Renal pelvis (tissue), 4 donors: ENCODE data around the gene ATG9A. TPM values are rescaled to one million over a fixed set of nuclear protein-coding genes. Genes with fewer than 3 reads are reported as not detected.

Experiments used
- DNase-seq: peaks from one replicate; pipeline ENCODE4 v3.0.0-alpha.2; 2013
- polyA plus RNA-seq, 3 donors: library from polyadenylated mRNA; unstranded; fragments of 120-200 nt; gene quantifications; one replicate each; pipeline ENCODE4 v1.2.1, GENCODE V29; 2013; ENCODE audit not compliant: insufficient read length in 3 of 3

The ATG9A gene
- polyA plus RNA-seq, 3 donors, result 45.2 to 48.4 (median 46.3) TPM

DNA sequence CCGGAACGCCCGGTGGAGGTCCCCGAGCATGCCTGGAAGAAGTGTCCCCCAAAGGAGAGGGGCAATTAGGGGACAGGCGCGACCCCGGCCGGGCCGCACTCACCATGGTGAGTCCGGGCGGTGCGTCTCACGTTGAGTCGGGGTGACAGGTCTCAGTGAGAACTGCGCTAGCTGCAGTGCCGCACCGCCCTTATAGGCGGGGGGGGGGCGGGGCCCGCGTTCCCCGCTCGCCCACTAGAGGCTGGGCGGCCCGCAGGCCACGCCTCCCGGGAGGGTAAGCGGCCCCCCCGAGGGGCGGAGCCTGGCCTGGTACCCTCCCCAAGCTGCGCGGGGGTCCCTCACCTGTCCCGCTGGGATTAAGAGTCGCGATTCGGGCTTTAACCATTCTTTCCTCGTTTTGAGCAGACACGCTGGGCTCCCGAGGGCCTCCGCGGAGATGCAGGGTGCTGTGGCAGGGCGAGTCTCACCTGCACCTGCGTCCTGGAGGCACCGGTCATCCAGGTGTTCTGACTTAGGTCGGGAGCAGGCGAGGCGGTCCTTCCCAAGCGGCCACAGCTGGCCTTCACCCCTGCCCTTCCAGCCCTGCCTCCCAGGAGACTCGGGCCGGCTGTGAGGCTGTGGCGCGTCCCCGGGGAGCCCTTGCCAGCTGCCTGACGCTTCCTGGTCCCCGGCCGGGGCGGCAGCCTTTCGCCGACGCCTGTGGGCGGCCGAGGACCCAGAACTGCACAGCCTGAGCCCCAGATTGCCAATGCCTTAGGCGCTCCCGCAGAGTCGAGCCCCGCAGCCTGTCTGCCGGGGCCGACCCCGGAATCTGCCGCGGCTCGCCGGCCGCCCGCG is 24.5 kb upstream of the ATG9A start, which contains the start of gene TUBA4A:
TUBA4A (minus strand) TSS at position 166 of the 837 bp plus-strand sequence; CDS start at position 106, 60 bp downstream.
- DNase-seq, result no peak

DNA sequence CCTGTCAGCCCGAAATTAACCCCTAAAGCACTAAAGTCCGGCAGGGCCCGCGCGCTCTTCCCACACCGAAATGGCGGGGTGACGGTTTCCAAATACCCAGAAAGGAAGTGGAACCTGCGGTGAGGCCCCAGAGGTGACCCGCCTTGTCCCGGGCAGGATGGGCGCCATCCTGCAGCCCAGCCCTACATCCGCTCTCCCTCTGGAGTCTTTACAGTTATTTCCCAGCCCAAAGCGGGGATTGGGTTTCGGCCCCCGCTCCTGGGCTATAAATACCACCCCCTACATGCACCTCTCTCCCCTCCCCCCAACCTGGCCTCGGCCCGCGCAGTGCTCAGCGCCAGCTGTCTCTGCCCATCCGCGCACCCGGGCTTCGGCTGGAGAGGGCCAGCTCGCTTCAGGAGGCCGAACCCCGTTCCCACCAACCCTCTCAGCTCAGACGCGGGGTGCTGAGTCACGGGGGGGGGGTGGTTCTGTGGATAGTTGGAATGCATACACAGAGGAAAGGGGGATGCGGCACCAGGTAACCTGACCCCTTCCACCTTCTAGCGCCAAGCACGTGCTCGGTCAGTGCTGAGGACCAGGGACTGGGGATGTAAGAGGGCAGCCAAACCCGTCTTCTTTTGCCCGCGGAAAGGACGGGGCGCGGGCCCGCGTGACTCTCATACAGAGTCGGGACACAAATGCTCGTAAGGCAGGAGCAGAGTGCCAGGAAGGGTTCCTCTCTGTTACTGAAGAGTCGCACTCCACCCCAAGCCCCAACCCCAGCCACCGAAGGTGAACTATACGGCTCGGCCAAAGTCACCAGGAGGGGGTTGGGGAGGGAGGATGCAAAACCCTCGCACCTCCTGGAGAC is 23.7 kb upstream of the ATG9A start, which contains the start of gene TUBA4B:
TUBA4B (plus strand) TSS at position 344 of the 853 bp plus-strand sequence; CDS start at position 509, 165 bp downstream.
- no peak for DNase-seq

DNA sequence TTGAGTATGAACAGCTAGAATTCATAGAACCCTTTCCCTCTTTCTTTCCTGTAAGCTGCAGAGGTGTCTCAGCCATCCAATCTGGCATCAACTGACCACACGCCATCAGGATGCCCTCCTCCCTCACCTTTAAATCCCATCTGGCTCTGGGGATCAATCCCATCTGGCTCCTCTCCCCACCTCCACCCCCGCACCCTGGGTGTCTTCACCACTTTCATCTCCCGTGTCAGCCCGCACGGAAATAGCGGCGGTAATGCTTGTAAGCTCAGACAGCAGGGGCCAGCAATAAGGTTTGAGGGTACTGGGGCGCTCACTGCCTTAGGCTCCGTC is 23.1 kb upstream of the ATG9A start:
- no peak for DNase-seq

DNA sequence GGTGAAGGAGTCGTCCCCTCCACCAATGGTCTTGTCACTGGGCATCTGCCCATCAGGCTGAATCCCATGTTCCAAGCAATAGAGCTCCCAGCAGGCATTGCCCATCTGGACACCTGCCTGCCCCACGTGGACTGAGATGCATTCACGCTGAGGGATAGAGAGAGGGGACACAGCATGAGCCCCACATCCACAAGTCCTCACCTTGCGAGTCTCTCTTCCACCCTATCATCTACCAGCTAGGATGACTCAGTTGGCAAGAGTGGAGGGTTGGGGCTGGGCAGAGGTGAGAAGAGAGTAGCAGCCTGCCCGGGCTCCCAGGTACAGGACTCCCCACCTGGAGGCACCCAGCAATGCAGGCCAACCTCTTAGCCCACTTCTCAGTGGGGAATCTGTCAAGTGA is 22.6 kb upstream of the ATG9A start:
- no peak for DNase-seq

DNA sequence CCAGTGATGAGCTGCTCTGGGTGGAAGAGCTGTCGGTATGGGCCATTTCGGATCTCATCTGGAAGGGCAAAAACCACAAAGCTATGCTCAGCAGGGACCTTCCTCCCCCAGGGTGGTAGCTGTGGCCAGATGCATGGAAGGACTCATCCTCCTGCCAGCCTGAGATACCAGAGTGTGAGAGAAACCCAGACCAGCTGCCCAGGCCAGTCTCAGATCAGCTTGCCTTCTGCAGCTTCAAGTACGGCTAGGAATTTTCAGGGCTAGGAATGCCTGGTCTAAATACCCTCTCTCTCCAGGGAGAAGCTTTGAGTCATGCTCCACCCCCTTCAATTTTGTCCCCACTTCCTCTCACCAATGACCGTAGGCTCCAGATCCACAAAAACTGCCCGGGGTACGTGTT is 22.2 kb upstream of the ATG9A start:
- DNase-seq, result no peak

DNA sequence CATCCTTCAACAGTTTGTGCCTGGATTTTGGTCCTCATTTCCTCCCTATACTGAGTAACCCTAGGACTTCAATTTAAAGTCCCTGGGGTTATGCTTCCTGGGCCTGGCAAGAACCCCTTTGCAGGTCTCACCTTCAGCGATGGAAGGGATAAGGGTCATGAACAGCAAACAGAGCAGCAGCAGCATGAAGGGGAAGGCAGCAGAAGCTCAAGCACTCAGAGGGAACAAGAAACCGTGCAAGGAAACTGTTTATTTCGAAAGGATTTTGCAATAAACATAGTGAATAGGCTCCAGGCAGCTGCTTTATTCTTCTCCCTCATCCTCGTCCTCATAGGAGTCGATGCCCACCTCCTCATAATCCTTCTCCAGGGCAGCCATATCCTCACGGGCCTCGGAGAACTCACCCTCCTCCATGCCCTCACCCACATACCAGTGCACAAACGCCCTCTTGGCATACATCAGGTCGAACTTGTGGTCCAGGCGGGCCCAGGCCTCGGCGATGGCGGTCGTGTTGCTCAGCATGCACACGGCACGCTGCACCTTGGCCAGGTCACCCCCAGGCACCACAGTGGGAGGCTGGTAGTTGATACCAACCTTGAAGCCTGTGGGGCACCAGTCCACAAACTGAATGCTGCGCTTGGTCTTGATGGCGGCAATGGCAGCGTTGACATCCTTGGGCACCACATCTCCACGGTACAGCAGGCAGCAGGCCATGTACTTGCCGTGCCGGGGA is 20.8 kb upstream of the ATG9A start:
- no peak for DNase-seq

DNA sequence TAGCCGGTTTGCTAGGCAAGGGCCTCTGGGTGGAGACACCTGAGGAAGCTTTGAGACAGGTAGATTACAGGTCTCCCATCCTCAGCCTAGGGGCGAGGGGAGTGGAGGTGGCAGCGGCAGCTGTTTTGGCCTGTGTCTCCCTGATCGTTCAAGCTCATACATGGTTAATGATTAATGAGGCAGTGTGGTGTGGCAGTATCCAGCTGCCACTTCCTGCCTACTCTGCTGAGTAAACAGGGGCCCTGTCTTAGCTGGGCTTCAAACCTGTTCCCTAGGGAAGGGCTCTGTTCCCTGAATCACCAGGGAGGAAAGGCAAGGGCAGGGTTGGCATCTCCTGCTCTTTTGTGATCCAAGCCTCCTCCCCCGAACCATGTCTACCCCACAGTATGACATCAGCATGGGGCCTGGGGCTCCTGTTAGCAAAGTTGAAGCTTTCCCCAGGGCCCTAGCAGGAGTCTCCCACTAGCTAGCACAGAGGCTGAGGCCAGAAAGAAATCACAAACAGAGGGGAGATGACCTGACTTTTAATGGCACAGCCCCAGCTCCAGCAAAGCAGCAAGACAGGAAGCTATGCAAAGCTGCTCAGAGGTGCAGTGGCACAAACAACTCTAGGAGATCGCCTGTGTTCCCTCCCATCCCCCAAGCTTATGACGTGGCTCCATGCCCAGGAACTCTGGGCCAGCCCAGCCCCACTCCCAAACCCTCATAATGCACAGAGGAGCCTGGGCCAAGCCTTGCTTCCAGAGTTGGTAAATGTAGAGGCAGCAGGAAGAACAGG is 20.0 kb upstream of the ATG9A start:
- peak; percentile 69 for DNase-seq

DNA sequence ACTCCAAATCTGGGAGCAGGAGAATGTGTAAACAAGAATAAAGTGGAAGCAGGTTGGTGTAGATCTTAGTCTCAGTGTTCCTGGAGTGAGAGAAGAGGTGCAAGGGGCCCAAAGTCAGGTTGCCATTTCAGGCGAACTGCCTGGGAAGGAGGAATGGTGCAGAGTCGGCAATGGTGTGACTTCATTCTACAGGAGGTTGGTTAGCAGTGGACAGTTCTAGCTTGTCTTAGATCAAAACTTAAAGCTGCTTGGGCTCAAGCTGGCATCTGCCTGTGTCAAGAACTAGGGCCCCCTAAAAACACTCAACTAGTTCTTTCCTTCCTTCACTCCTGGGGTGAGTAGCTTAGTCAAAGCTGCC is 19.4 kb upstream of the ATG9A start:
- DNase-seq, result no peak

DNA sequence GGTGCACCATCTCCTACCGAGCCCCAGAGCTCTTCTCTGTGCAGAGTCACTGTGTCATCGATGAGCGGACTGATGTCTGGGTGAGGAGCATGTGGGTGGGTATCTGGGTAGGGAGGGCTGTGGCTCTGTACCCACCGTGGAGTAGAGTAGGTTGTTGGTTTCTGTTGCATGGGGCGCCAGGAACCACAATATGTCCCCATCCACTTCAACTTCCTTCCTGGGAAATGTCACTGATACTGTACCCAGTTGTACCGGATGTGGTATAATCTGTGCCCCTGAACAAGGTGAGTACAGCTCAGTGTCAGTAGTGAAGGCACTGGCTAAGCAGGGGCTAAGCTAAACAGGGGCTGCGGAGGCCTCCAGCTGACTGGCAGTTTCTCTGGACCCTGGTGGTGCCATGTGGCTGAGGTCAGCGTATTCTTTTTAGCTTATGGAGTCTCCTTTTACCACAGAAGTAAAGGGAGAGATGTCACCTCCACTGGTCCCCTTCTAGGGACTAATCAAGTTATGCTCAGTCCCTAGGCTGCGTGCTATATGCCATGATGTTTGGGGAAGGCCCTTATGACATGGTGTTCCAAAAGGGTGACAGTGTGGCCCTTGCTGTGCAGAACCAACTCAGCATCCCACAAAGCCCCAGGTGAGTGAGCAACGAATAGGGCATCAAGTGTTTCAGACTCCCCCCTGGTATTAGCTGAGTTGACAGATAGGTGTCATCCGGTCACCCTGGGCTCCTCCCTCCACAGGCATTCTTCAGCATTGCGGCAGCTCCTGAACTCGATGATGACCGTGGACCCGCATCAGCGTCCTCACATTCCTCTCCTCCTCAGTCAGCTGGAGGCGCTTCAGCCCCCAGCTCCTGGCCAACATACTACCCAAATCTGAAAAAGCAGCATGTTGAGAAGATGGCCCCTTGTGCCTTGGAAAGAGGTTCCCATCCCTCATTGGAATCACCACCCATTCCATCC is 18.5 kb upstream of the ATG9A start:
- DNase-seq, result no peak

DNA sequence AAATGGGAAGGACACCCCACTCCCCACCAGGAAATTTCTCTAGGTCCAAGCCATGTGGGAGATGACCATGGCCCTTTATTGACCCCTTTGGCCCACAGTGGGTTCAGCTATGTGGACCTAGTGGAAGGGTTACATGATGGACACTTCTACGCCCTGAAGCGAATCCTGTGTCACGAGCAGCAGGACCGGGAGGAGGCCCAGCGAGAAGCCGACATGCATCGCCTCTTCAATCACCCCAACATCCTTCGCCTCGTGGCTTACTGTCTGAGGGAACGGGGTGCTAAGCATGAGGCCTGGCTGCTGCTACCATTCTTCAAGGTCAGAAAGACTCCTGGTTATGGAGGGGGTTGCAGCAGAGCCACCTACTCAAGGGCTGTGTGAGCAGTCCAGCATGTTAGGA is 17.1 kb upstream of the ATG9A start:
- DNase-seq, result no peak

DNA sequence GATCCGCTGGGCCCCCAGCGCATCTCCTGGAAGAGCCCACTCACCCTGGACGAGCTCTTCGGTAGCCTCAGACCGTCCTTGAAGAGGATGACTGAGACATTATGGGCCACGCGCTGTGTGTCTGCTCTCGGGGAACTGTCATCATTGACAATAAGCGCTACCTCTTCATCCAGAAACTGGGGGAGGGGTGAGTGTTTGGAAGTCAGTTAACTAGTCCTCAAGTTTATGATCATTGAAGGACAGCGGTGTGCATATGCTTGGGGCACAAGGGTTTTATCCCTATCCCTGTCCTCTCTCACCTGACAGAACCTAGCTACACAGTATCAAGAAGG is 16.4 kb upstream of the ATG9A start:
- DNase-seq, result no peak

DNA sequence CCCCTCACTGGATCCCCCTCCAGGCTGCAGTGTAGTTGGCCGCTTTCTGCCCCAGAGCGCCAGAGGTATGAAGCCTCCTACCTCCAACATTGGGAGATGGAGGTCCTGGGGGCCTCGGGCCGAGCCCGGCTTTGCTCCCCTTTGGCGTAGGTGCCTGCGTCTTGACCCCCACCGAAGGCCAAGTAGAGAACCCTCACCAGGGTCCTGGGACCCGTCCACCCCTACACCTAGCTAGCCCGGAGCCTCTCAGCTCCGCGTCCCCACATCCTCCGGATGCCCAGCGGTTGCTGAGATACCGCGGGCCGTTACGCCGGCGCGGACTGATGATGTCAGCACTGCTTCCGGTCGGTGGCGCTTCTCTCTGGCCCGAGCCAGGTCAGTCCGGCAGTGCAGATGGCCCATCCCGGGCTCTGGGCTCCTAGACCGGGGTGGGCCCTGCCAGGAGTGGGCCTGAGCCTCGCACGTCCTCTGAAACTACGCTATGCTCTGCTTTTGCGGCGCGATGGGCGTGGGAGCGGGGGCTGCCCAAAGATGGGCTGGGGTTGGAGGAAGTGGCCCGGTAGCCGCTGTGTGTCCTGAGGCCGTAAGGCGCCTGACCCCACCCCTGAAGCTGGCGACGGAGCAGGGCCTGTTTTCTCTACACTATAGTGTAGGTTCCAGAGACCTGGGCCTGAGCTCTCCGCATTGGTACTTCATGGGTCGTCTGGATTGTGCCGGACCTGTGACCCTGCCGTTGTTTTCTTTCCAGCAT is 15.9 kb upstream of the ATG9A start, which contains the start of the genes GLB1L and STK16:
GLB1L (minus strand) TSS at position 297 of the 751 bp plus-strand sequence. CDS start 1,871 bp downstream, outside the sequence.
STK16 (plus strand) TSS at position 332 of the 751 bp plus-strand sequence. CDS start 521 bp downstream, outside the sequence.
- peak; percentile 93 for DNase-seq

DNA sequence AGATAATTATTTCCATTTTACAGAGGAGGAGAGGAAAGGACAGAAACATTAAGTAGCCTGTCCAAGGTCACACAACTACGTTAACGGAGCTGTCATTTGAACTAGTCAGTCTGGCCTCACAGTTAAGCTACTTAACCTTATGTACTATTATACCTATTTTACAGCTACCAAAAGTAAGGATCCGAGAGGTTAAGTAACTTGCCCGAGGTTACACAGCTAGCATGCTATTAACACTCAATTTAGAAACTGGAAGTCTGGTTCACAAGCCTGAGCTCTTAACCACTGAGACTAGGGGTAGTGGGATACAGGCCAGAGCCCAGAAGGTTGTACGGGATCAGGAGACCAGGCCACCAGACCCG is 15.3 kb upstream of the ATG9A start:
- no peak for DNase-seq

DNA sequence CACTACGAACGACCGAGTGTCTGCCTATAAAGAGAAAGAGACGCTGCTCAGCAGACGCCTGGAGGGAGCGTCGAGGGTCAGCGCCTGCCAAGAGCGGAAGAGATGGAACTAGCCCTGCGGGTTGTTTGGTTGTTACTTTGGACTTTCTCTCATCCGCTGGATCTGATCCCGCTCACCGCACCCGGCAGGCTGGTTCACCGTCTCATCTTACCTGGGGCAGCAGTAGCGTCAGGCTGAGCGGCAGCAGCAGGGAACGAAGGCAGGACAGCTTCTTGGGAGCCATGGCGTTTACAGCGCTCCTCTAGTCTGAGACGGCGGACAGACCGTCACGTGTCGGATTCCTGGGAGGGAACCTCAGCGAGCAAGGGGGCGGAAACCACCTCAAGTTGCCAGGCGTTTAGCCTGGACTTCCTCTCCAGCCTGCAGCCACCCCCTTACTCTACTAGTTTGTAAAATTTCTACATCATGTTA is 13.9 kb upstream of the ATG9A start:
- DNase-seq, result no peak

DNA sequence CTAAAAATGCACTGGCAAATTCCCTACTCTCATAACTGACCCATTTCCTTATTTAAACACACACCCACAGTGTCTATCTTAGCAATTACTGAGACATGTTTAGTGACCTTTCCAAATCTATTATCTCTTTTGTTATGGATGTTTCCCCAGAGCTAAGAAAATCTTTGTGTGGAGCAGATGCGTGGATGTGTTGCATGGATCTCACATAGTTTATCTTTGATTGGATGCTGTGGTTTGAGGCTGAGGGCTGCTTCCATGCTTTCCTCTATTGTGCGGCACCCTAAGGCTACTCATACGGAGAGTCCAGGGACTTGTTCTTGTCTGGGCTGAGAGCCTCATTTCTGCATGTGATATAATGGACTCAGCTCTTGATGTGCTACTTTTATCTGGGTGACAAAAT is 4.9 kb upstream of the ATG9A start:
- DNase-seq, result no peak

DNA sequence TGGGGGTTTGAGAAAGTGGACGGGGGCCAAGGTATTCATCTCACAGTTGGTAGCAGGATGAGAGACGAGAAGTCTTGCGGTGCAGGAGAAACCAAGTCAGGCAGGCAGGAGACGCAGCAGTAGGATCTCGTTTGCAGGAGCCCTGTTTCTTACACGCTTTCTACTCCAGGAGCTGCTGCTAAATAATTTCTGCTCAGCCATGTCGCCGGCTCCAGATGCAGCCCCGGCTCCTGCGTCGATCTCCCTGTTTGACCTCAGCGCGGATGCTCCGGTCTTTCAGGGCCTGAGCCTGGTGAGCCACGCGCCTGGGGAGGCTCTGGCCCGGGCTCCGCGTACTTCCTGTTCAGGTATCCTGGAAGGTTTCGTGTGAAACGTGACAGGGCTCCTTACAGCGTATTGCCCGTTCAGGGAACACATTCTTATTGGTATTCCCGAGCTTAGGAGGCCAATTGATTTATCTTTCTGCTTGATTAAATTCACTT is 664 bp upstream of the ATG9A start:
- no peak for DNase-seq

DNA sequence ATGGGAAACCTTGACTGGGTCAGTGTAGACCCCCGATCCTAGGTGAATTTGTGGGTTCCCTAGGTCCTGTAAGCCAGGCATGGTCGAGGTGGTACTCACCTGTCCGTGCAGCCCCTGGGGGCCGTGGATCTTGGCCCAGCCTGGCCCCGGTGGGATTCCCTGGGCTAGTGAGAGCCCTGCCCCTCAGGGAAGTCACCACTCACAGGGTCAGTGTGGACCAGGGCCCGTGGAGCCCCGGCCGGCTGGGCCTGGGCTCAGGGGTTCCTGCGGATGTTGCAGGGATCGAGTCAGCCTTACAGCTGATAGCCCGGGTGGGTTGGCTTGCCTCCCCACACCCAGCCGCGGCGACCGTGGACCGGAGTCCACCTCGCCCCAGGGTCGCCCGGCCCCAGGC is 528 bp downstream of the ATG9A start:
- no peak for DNase-seq

DNA sequence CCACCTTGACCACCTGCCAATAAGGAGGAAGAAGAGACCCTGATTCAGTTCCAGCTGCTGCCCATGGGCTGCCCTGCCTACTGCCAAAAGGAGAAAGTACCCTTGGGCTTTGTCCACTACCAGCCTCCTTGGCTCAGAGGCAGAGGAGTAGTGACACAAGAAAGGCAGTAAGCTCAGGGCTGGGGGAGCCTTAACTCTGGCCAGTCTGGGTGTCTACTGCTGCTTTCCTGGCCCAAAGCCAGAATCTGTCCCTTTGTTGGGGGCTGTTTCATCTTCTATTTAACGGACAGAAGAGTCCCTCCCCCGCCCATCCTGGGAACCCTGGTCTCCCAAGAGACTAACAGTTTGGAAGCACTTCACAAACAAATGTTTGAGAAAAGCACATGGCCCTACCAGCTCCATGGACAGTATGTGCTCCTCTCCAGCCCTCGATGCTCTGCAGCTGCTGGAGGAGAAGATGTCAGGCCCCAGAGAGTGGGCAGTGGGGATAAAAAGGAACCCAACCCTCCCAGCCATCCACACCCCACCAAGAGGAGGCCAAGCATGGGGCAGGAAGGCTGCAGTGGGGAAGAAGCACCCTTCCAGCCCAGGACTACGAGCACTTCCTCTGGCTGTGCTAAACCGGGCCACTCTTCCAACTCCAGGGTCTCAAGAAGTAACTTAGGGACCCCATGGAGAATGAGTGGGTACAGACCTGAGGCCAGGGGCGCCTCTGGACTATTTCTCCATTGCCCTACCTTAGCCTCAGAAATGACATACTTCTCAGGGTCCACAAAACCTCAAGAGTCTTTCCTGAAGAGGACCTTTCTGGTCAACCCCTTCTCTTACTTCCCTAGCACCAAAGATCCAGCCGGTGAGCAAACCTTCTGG is 1.2 kb downstream of the ATG9A start:
- no peak for DNase-seq
